Right lobe of liver (tissue), 6 donors: ENCODE results near the gene FFAR3. TPM values are rescaled to one million over a fixed set of nuclear protein-coding genes. Genes with fewer than 3 reads are reported as not detected.
A peak's percentile ranks its signal among the peaks of the same experiment; 100 is the strongest.

ENCODE experiments used
- ATAC-seq, 4 donors: fragments of 200-7000 bp; cut with Tn5 transposase; one replicate each; pipeline ENCODE4 v1.9.1; 2020; ENCODE audit warnings: mild to moderate bottlenecking in 4 of 4, moderate library complexity in 4 of 4
- DNase-seq, 3 donors: peaks; one replicate each; pipeline ENCODE4 v3.0.0-alpha.2; 2020
- H3K27ac ChIP-seq, 3 donors: fragments of 200-600 bp; one replicate each; pipeline ENCODE4 v1.8.0; 2022
- H3K27me3 ChIP-seq, 2 donors: fragments of 200-600 bp; one replicate each; pipeline ENCODE4 v1.8.0; 2022
- H3K36me3 ChIP-seq, 4 donors: fragments of 200-600 bp; sonication (generic) in 1 of 4; one replicate each; pipeline versions ENCODE4 v1.5.1 to v1.8.0; 2017 to 2022; ENCODE audit warnings: control low read depth in 1 of 4
- H3K4me1 ChIP-seq, 4 donors: fragments of 200-600 bp; sonication (generic) in 1 of 4; one replicate each; pipeline versions ENCODE4 v1.5.1 to v1.8.0; 2017 to 2022; ENCODE audit warnings: control low read depth in 1 of 4
- H3K4me3 ChIP-seq, 3 donors: fragments of 200-600 bp; one replicate each; pipeline ENCODE4 v1.8.0; 2022
- H3K9me3 ChIP-seq, 4 donors: fragments of 200-600 bp; sonication (generic) in 1 of 4; one replicate each; pipeline versions ENCODE4 v1.5.1 to v1.8.0; 2017 to 2022; ENCODE audit warnings: control low read depth in 1 of 4
- POLR2A ChIP-seq: fragments of 450-650 bp; IDR thresholded peaks from one replicate; pipeline ENCODE4 v1.6.1; 2017; ENCODE audit warnings: antibody characterized with exemption, mild to moderate bottlenecking
- WGBS: methylation state at CpG from one replicate; pipeline ENCODE4 v1.1.6; 2018; ENCODE audit warnings: low coverage, low lambda C conversion rate; ENCODE audit not compliant: insufficient coverage; ENCODE audit errors: missing lambda C conversion rate; 5-methylcytosine and 5-hydroxymethylcytosine counted together
- intact Hi-C, 2 donors: fragments of 100-400 bp; cut with DNase I; formaldehyde crosslinking; loops; one replicate each; pipeline versions ENCODE4 v1.11.2 to v1.14.1; 2022
- long read RNA-seq: library from polyadenylated mRNA; unstranded; transcript quantifications from one replicate; pipeline ENCODE4 v2.0.0, GENCODE V29; 2019
- total RNA-seq, 6 experiments: library from RNA; depleted of rRNA in 2 of 6; stranded (reverse); fragments of >200 nt in 2 of 6; fragmentation: NEBNext Ultra II Directional in 3 of 6; extraction: Animal tissue kit (Norgen Biotek cat#: 25700) in 3 of 6; gene quantifications; one replicate each; pipeline versions ENCODE4 v1.1.0 to v1.2.4, GENCODE V29; 2016 to 2023
- TF ChIP-seq, protein P1 (sequence below), 4 donors: fragments of 200-600 bp in 3 of 4; fragments of 450-650 bp in 1 of 4; IDR thresholded peaks; one replicate each; pipeline versions ENCODE4 v1.5.1 to v1.8.0; 2016 to 2022; ENCODE audit warnings: antibody characterized with exemption in 4 of 4, mild to moderate bottlenecking in 2 of 4
- donor health status: DM: no; HTN: yes; CAD: no.
- donor health status: DM: no; HTN: no; CAD: no.
- donor health status: DM: no; HTN: no; CAD: no.
- donor health status: DM: no; HTN: yes; CAD: no.
- donor health status: DM: no; HTN: yes; CAD: no.

FFAR3 gene, protein sequence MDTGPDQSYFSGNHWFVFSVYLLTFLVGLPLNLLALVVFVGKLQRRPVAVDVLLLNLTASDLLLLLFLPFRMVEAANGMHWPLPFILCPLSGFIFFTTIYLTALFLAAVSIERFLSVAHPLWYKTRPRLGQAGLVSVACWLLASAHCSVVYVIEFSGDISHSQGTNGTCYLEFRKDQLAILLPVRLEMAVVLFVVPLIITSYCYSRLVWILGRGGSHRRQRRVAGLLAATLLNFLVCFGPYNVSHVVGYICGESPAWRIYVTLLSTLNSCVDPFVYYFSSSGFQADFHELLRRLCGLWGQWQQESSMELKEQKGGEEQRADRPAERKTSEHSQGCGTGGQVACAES
- under 1 TPM in 1 of 6 experiments, not detected in 5; 0.27 TPM for total RNA-seq
- long read RNA-seq: 0 reads

DNA sequence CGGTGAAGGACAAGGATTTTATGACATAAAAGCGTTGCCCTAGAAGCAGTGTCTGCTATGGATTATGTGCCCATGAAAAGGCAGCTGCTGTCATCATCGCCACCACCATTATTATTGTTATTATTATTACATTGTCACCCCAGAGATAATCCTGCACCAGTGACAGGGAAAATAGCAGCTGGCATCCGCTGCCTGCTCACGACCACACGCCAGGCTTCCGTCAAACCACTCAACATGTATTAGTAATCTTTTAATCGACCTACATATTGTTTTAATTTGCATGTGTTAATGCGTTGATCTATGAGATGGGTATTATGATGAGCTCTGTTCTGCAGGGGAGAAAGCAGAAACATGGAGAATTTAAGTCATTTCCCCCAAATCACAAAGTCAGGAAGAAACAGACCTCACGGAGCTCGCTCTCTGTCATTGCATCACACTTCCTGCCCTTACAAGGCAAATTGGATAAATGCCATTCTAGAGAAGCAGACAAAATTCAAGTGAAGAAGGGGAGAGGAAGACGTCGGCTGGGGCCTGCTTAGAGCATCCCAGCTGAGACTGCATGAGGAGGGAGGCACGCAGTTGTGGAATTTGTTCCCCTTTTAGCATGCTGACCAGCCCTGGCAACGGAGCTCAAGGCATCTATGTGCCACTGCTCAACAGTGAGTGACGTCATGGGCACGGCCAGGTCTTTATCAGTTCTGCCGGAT is at the start of gene FFAR3:
FFAR3 (plus strand) TSS at position 594 of the 707 bp plus-strand sequence. CDS start 431 bp downstream, outside the sequence.
- intact Hi-C loops: loop anchor here in 1 of 2 donors (10.0 kb wide), 1 partner anchor 137 kb away; the partner anchor contains the start of gene KRTDAP
- H3K4me3 ChIP-seq: no peak within 1 kb of the TSS
- no peaks in the 10 kb centered on the region for H3K36me3 ChIP-seq
- H3K9me3 ChIP-seq: no peaks in the 10 kb centered on the region
- peak in 2 of 3 donors; percentile 43 to 49 for DNase-seq
- H3K27me3 ChIP-seq: no peaks in the 10 kb centered on the region
- H3K4me1 ChIP-seq: no peaks in the 10 kb centered on the region
- TF ChIP-seq, protein P1, sequence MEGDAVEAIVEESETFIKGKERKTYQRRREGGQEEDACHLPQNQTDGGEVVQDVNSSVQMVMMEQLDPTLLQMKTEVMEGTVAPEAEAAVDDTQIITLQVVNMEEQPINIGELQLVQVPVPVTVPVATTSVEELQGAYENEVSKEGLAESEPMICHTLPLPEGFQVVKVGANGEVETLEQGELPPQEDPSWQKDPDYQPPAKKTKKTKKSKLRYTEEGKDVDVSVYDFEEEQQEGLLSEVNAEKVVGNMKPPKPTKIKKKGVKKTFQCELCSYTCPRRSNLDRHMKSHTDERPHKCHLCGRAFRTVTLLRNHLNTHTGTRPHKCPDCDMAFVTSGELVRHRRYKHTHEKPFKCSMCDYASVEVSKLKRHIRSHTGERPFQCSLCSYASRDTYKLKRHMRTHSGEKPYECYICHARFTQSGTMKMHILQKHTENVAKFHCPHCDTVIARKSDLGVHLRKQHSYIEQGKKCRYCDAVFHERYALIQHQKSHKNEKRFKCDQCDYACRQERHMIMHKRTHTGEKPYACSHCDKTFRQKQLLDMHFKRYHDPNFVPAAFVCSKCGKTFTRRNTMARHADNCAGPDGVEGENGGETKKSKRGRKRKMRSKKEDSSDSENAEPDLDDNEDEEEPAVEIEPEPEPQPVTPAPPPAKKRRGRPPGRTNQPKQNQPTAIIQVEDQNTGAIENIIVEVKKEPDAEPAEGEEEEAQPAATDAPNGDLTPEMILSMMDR (IDR thresholded peaks at IDR 0.05): no peak
- TF ChIP-seq POLR2A: no peak
- peak; percentile 55 to 71 (median 60) for ATAC-seq
- H3K27ac ChIP-seq: no peak within 1 kb of the TSS
- 43% methylated on average over 17 of the region's 18 CpGs for WGBS

DNA sequence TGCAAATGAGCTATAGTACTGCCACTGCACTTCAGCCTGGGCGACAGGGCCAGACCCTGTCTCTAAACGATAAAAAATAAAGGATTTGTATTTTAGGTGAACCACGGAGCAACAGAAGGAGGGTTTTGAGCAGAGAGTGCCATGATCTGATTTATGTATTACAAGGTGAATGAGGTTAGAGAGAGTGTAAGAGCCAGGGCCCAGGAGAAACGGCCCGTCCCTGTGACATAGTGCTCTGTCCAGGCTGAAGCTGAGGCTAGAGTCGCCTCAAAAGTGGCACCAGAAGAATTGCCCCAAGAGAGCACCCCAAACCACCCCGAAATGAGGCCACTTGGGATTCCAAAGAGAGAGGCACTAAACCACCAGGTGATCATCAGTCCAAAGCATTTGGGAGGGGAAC is 49.4 kb upstream of the FFAR3 start:
- Histone ChIP-seq H3K36me3 (no peaks in the 10 kb centered on the region), H3K27me3 (no peaks in the 10 kb centered on the region), H3K27ac (no peak overlapping the region), H3K4me3 (no peak overlapping the region), H3K4me1 (peaks cover 0 to 7% (median 0%) of the 10 kb centered on the region in 4 donors), H3K9me3 (no peaks in the 10 kb centered on the region)
- intact Hi-C loops: no loop called here
- DNase-seq (no peak), ATAC-seq (no peak)
- no peak for TF ChIP-seq POLR2A
- TF ChIP-seq, protein P1 (IDR thresholded peaks at IDR 0.05): no peak
- WGBS: 92% methylated on average over 3 of the region's 7 CpGs

DNA sequence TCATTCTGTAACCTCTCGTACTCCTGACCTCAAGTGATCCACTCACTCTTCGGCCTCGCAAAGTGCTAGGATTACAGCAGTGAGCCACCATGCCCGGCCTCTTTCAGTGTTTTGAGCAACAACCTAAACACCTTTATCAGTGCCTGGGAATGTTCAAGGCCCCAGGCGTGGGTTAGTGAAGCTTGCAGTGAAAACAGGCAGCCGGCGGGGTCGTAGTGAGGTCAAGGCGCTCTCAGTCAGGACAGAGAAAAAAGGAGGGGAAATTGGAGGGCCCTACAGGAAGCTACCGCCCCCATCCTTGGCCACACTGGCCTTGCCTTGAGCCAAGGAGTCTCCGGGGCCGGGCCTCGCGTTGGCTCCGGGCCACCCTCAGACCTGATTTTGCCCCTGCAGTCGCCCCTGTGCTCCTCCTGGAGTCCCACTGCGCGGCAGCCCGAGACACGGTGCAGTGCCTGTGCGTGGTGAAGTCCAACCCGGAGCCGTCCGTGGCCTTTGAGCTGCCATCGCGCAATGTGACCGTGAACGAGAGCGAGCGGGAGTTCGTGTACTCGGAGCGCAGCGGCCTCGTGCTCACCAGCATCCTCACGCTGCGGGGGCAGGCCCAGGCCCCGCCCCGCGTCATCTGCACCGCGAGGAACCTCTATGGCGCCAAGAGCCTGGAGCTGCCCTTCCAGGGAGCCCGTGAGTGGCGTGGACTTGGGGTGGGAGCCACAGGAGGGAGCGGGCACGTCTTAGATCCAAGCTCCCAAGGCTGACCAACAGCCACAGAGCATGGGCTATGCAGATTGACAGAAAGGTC is 48.6 kb upstream of the FFAR3 start:
- H3K27ac ChIP-seq: no peak overlapping the region
- ATAC-seq (peak; percentile 35 to 57 (median 40)), DNase-seq (no peak)
- H3K9me3 ChIP-seq: no peaks in the 10 kb centered on the region
- no peaks in the 10 kb centered on the region for H3K27me3 ChIP-seq
- peaks cover 0 to 7% (median 0%) of the 10 kb centered on the region in 4 donors for H3K4me1 ChIP-seq
- no peak overlapping the region for H3K4me3 ChIP-seq
- 78% methylated on average over 24 of the region's 47 CpGs for WGBS
- TF ChIP-seq, protein P1 (IDR thresholded peaks at IDR 0.05): no peak
- TF ChIP-seq POLR2A: no peak
- H3K36me3 ChIP-seq: no peaks in the 10 kb centered on the region
- intact Hi-C loops: no loop called here

DNA sequence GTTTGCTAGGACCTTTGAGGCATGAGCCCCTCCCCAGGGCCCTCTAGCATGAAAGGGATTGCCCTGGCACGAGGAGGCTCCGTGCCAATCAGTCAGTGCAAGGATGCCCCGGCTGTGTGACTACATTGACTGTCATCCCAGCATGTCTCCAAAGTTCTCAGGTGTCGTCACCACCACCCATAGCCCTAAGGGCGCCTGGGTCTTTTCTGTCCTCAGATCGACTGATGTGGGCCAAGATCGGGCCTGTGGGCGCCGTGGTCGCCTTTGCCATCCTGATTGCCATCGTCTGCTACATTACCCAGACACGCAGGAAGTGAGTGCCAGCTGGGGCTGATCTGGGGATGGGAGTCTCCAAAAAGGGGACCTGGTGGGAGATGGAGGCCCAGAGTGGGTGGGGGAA is 47.9 kb upstream of the FFAR3 start:
- Histone ChIP-seq H3K4me3 (no peak overlapping the region), H3K9me3 (no peaks in the 10 kb centered on the region), H3K4me1 (peaks cover 0 to 7% (median 0%) of the 10 kb centered on the region in 4 donors), H3K27me3 (no peaks in the 10 kb centered on the region), H3K27ac (no peak overlapping the region), H3K36me3 (no peaks in the 10 kb centered on the region)
- DNase-seq: no peak
- TF ChIP-seq, protein P1 (IDR thresholded peaks at IDR 0.05): no peak
- no peak for TF ChIP-seq POLR2A
- intact Hi-C loops: no loop called here
- WGBS: 63% methylated on average over 3 of the region's 12 CpGs
- ATAC-seq: no peak
